MM.1S (cell line): ENCODE results near the gene GDI1.

ENCODE experiments used
- DNase-seq: peaks from one replicate; pipeline ENCODE4 v3.0.0-alpha.2; 2015
- H2AFZ ChIP-seq: fragments of 300-600 bp; sonication (generic); 2 replicates; pipeline ENCODE4 v1.6.0; 2016; ENCODE audit warnings: antibody characterized with exemption, low read length
- H3F3A ChIP-seq: fragments of 300-600 bp; sonication (generic); 2 replicates; pipeline ENCODE4 v1.6.1; 2016; ENCODE audit warnings: mild to moderate bottlenecking, antibody characterized with exemption, low read length, moderate library complexity, mixed read lengths; ENCODE audit not compliant: insufficient read depth
- H3K27ac ChIP-seq: fragments of 300-600 bp; sonication (generic); 2 replicates; pipeline ENCODE4 v1.5.1; 2016; ENCODE audit warnings: mild to moderate bottlenecking, low read length
- H3K27me3 ChIP-seq: fragments of 300-600 bp; sonication (generic); replicated peaks from 2 replicates; pipeline ENCODE4 v1.6.0; 2016; ENCODE audit warnings: low read length; ENCODE audit not compliant: insufficient read depth
- H3K36me3 ChIP-seq: fragments of 300-600 bp; sonication (generic); replicated peaks from 2 replicates; pipeline ENCODE4 v1.6.1; 2016; ENCODE audit warnings: mild to moderate bottlenecking, low read length, mixed read lengths; ENCODE audit not compliant: insufficient read depth
- H3K4me1 ChIP-seq: fragments of 300-600 bp; sonication (generic); 2 replicates; pipeline ENCODE4 v1.6.1; 2016; ENCODE audit warnings: low read length, mixed read lengths
- H3K4me2 ChIP-seq: fragments of 300-600 bp; sonication (generic); 2 replicates; pipeline ENCODE4 v1.6.0; 2016; ENCODE audit warnings: low read depth, low read length
- H3K4me3 ChIP-seq: fragments of 300-600 bp; sonication (generic); 2 replicates; pipeline ENCODE4 v1.5.1; 2016; ENCODE audit warnings: low read length, mixed read lengths
- H3K79me2 ChIP-seq: fragments of 300-600 bp; sonication (generic); 2 replicates; pipeline ENCODE4 v1.6.1; 2016; ENCODE audit warnings: mixed run types, low read length, mixed read lengths
- H3K9ac ChIP-seq: fragments of 300-600 bp; sonication (generic); 2 replicates; pipeline ENCODE4 v1.6.1; 2016; ENCODE audit warnings: low read length, mixed read lengths
- H3K9me2 ChIP-seq: fragments of 300-600 bp; sonication (generic); replicated peaks from 2 replicates; pipeline ENCODE4 v1.6.1; 2016; ENCODE audit warnings: mild to moderate bottlenecking, low read length, mixed read lengths; ENCODE audit not compliant: insufficient read depth
- H3K9me3 ChIP-seq: fragments of 300-600 bp; sonication (generic); replicated peaks from 2 replicates; pipeline ENCODE4 v1.6.1; 2016; ENCODE audit warnings: mild to moderate bottlenecking, low read length, mixed read lengths; ENCODE audit not compliant: insufficient read depth
- H4K20me1 ChIP-seq: fragments of 300-600 bp; sonication (generic); 2 replicates; pipeline ENCODE4 v1.6.1; 2016; ENCODE audit warnings: mild to moderate bottlenecking, low read length, moderate library complexity, mixed read lengths; ENCODE audit not compliant: insufficient read depth
- EZH2 ChIP-seq: fragments of 300-600 bp; sonication (generic); optimal IDR thresholded peaks from 2 replicates; pipeline ENCODE3; 2017; ENCODE audit warnings: low read depth, mild to moderate bottlenecking, antibody characterized with exemption, low read length, mixed read lengths
- EZH2phosphoT487 ChIP-seq: fragments of 300-600 bp; sonication (generic); IDR thresholded peaks from 2 replicates; pipeline ENCODE4 v1.6.1; 2018; ENCODE audit warnings: antibody characterized with exemption, low read length
- TF ChIP-seq, protein P1 (sequence below): fragments of 300-600 bp; sonication (generic); IDR thresholded peaks from 2 replicates; pipeline ENCODE4 v1.5.1; 2016; ENCODE audit warnings: antibody characterized with exemption, low read length, mixed read lengths

Gene GDI1

GRCh38 chrX:154417157-154417556 lies 19.8 kb upstream of the GDI1 start:
- Histone ChIP-seq H3K4me3 (no peak overlapping the region), H3K9me2 (no peaks in the 10 kb centered on the region), H3K4me1 (peaks cover 6% of the 10 kb centered on the region; the same call in 1 of the 2 replicates), H3K9me3 (no peaks in the 10 kb centered on the region), H3K79me2 (peaks cover 2% of the 10 kb centered on the region; the same call in 1 of the 2 replicates), H3K36me3 (no peaks in the 10 kb centered on the region), H4K20me1 (no peaks in the 10 kb centered on the region), H3K27ac (no peak overlapping the region), H3K27me3 (no peaks in the 10 kb centered on the region), H3F3A (peaks cover 3% of the 10 kb centered on the region; the same call in 1 of the 2 replicates), H3K4me2 (no peak overlapping the region), H2AFZ (no peak overlapping the region), H3K9ac (no peak overlapping the region)
- TF ChIP-seq EZH2 = no peak
- no peak for DNase-seq

GRCh38 chrX:154419189-154419588 lies 17.8 kb upstream of the GDI1 start:
- no peak for DNase-seq
- H3K4me1 ChIP-seq = no peaks in the 10 kb centered on the region
- no peaks in the 10 kb centered on the region for H3F3A ChIP-seq
- H3K4me2 ChIP-seq = no peak overlapping the region
- no peaks in the 10 kb centered on the region for H3K9me3 ChIP-seq
- no peak overlapping the region for H3K9ac ChIP-seq
- H3K36me3 ChIP-seq = no peaks in the 10 kb centered on the region
- H3K27ac ChIP-seq = no peak overlapping the region
- H4K20me1 ChIP-seq = no peaks in the 10 kb centered on the region
- H3K27me3 ChIP-seq = no peaks in the 10 kb centered on the region
- no peaks in the 10 kb centered on the region for H3K9me2 ChIP-seq
- TF ChIP-seq EZH2phosphoT487 (no peak), EZH2 (no peak)
- TF ChIP-seq, protein P1, sequence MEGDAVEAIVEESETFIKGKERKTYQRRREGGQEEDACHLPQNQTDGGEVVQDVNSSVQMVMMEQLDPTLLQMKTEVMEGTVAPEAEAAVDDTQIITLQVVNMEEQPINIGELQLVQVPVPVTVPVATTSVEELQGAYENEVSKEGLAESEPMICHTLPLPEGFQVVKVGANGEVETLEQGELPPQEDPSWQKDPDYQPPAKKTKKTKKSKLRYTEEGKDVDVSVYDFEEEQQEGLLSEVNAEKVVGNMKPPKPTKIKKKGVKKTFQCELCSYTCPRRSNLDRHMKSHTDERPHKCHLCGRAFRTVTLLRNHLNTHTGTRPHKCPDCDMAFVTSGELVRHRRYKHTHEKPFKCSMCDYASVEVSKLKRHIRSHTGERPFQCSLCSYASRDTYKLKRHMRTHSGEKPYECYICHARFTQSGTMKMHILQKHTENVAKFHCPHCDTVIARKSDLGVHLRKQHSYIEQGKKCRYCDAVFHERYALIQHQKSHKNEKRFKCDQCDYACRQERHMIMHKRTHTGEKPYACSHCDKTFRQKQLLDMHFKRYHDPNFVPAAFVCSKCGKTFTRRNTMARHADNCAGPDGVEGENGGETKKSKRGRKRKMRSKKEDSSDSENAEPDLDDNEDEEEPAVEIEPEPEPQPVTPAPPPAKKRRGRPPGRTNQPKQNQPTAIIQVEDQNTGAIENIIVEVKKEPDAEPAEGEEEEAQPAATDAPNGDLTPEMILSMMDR = no peak
- no peaks in the 10 kb centered on the region for H3K79me2 ChIP-seq
- H3K4me3 ChIP-seq = no peak overlapping the region
- H2AFZ ChIP-seq = no peak overlapping the region

GRCh38 chrX:154419688-154420401 lies 17.1 kb upstream of the GDI1 start:
- Histone ChIP-seq H3K36me3 (no peaks in the 10 kb centered on the region), H3K79me2 (no peaks in the 10 kb centered on the region), H3K4me2 (no peak overlapping the region), H3K4me1 (no peaks in the 10 kb centered on the region), H3K9me2 (no peaks in the 10 kb centered on the region), H3K9me3 (no peaks in the 10 kb centered on the region), H4K20me1 (no peaks in the 10 kb centered on the region), H3F3A (no peaks in the 10 kb centered on the region), H3K9ac (no peak overlapping the region), H3K27me3 (no peaks in the 10 kb centered on the region), H3K27ac (no peak overlapping the region), H3K4me3 (no peak overlapping the region), H2AFZ (no peak overlapping the region)
- TF ChIP-seq, protein P1 = no peak
- no peak for TF ChIP-seq EZH2
- TF ChIP-seq EZH2phosphoT487 = no peak
- no peak for DNase-seq

DNA sequence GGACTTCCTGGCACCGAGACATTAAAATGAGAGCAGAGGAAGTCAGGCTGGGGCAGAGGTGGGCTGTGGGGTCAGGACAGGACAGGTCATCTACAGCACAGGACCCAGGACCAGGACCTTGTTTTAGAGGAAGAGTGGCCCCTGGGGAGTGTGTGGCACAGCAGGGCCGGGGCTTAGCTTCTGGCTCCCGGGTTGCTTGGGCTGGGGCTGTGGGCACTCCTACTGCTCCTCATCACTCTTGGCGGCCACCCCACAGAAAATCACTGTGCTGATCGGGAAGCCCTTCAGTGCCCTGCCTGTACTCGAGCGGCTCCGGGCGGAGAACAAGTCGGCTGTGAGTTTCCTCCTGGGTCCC lies 16.6 kb upstream of the GDI1 start:
- no peak overlapping the region for H3K4me3 ChIP-seq

More for the DNA sequence above, 16.6 kb upstream of the GDI1 start:
- no peaks in the 10 kb centered on the region for H3K4me1 ChIP-seq
- H3K9me3 ChIP-seq = no peaks in the 10 kb centered on the region
- H3K4me2 ChIP-seq = no peak overlapping the region
- no peaks in the 10 kb centered on the region for H3K9me2 ChIP-seq
- H3K27ac ChIP-seq = no peak overlapping the region
- H3K27me3 ChIP-seq = no peaks in the 10 kb centered on the region
- no peaks in the 10 kb centered on the region for H4K20me1 ChIP-seq
- TF ChIP-seq EZH2phosphoT487 (no peak), EZH2 (no peak)
- TF ChIP-seq, protein P1 = no peak
- H3F3A ChIP-seq = no peaks in the 10 kb centered on the region
- H3K36me3 ChIP-seq = no peaks in the 10 kb centered on the region
- H2AFZ ChIP-seq = no peak overlapping the region
- no peak for DNase-seq
- no peaks in the 10 kb centered on the region for H3K79me2 ChIP-seq
- H3K9ac ChIP-seq = no peak overlapping the region
